ENCODE data around the gene ILDR1. TPM values are rescaled to one million over a fixed set of nuclear protein-coding genes. Genes with fewer than 3 reads are reported as not detected.

ILDR1 gene
- total and polyA plus RNA-seq, 2 of the 8 experiments (the other 6 are each of a cell fraction or from before 2014, with no cell fraction given), result 1.8 TPM

GRCh38 chr3:122060040-122060698 lies 38.1 kb upstream of the ILDR1 start (continued):
- TF ChIP-seq, protein P1, sequence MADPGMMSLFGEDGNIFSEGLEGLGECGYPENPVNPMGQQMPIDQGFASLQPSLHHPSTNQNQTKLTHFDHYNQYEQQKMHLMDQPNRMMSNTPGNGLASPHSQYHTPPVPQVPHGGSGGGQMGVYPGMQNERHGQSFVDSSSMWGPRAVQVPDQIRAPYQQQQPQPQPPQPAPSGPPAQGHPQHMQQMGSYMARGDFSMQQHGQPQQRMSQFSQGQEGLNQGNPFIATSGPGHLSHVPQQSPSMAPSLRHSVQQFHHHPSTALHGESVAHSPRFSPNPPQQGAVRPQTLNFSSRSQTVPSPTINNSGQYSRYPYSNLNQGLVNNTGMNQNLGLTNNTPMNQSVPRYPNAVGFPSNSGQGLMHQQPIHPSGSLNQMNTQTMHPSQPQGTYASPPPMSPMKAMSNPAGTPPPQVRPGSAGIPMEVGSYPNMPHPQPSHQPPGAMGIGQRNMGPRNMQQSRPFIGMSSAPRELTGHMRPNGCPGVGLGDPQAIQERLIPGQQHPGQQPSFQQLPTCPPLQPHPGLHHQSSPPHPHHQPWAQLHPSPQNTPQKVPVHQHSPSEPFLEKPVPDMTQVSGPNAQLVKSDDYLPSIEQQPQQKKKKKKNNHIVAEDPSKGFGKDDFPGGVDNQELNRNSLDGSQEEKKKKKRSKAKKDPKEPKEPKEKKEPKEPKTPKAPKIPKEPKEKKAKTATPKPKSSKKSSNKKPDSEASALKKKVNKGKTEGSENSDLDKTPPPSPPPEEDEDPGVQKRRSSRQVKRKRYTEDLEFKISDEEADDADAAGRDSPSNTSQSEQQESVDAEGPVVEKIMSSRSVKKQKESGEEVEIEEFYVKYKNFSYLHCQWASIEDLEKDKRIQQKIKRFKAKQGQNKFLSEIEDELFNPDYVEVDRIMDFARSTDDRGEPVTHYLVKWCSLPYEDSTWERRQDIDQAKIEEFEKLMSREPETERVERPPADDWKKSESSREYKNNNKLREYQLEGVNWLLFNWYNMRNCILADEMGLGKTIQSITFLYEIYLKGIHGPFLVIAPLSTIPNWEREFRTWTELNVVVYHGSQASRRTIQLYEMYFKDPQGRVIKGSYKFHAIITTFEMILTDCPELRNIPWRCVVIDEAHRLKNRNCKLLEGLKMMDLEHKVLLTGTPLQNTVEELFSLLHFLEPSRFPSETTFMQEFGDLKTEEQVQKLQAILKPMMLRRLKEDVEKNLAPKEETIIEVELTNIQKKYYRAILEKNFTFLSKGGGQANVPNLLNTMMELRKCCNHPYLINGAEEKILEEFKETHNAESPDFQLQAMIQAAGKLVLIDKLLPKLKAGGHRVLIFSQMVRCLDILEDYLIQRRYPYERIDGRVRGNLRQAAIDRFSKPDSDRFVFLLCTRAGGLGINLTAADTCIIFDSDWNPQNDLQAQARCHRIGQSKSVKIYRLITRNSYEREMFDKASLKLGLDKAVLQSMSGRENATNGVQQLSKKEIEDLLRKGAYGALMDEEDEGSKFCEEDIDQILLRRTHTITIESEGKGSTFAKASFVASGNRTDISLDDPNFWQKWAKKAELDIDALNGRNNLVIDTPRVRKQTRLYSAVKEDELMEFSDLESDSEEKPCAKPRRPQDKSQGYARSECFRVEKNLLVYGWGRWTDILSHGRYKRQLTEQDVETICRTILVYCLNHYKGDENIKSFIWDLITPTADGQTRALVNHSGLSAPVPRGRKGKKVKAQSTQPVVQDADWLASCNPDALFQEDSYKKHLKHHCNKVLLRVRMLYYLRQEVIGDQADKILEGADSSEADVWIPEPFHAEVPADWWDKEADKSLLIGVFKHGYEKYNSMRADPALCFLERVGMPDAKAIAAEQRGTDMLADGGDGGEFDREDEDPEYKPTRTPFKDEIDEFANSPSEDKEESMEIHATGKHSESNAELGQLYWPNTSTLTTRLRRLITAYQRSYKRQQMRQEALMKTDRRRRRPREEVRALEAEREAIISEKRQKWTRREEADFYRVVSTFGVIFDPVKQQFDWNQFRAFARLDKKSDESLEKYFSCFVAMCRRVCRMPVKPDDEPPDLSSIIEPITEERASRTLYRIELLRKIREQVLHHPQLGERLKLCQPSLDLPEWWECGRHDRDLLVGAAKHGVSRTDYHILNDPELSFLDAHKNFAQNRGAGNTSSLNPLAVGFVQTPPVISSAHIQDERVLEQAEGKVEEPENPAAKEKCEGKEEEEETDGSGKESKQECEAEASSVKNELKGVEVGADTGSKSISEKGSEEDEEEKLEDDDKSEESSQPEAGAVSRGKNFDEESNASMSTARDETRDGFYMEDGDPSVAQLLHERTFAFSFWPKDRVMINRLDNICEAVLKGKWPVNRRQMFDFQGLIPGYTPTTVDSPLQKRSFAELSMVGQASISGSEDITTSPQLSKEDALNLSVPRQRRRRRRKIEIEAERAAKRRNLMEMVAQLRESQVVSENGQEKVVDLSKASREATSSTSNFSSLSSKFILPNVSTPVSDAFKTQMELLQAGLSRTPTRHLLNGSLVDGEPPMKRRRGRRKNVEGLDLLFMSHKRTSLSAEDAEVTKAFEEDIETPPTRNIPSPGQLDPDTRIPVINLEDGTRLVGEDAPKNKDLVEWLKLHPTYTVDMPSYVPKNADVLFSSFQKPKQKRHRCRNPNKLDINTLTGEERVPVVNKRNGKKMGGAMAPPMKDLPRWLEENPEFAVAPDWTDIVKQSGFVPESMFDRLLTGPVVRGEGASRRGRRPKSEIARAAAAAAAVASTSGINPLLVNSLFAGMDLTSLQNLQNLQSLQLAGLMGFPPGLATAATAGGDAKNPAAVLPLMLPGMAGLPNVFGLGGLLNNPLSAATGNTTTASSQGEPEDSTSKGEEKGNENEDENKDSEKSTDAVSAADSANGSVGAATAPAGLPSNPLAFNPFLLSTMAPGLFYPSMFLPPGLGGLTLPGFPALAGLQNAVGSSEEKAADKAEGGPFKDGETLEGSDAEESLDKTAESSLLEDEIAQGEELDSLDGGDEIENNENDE (IDR thresholded peaks at IDR 0.05; ENCODE audit: insufficient replicate concordance, low read length), result no peak
- TF ChIP-seq ZNF274 (IDR thresholded peaks at IDR 0.05; ENCODE audit: borderline replicate concordance, extremely low read depth, low read length) (no peak), RBBP5 (IDR thresholded peaks at IDR 0.05; ENCODE audit: borderline replicate concordance, low read depth, low read length) (no peak), RNF2 (IDR thresholded peaks at IDR 0.05; ENCODE audit: borderline replicate concordance, low read depth, low read length, missing control alignments, poor library complexity, severe bottlenecking) (no peak), TAF1 (IDR thresholded peaks at IDR 0.05; ENCODE audit: low read depth, low read length) (no peak), ATF2 (IDR thresholded peaks at IDR 0.05; ENCODE audit: low read length) (no peak)
- TF ChIP-seq, protein P2, sequence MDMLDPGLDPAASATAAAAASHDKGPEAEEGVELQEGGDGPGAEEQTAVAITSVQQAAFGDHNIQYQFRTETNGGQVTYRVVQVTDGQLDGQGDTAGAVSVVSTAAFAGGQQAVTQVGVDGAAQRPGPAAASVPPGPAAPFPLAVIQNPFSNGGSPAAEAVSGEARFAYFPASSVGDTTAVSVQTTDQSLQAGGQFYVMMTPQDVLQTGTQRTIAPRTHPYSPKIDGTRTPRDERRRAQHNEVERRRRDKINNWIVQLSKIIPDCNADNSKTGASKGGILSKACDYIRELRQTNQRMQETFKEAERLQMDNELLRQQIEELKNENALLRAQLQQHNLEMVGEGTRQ (IDR thresholded peaks at IDR 0.05; ENCODE audit: low read length), result no peak

Measured in H1 (cell line).